ENCODE results near the gene SLC28A1.

The SLC28A1 gene

DNA sequence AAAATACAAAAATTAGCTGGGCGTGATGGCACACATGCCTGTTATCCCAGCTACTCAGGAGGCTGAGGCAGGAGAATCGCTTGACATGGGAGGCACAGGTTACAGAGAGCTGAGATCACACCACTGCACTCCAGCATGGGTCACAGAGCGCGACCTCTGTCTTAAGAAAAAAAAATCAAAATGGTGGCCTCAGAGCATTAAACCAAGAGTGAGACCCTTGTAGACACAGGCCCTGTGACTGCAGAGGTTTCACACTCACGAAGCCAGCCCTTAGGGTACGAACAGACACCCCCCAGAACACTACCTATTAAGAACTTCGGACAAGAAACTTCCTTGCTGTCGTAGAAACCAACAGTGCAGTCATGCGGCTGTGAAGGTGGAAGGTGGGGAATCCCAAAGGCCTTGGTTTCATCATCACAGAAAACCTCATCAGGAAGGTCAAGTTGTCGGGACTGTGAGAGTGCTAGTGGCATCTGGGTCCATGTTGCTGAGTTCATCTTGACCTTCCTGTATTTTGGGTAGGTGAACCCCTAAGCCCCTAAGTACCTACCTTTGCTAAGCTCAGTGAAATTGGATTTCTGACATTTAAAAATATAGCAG is 92.4 kb downstream of the SLC28A1 start:
- H3K4me3 ChIP-seq (ENCODE audit: control insufficient read depth, low read depth, low read length) = no peak overlapping the region

DNA sequence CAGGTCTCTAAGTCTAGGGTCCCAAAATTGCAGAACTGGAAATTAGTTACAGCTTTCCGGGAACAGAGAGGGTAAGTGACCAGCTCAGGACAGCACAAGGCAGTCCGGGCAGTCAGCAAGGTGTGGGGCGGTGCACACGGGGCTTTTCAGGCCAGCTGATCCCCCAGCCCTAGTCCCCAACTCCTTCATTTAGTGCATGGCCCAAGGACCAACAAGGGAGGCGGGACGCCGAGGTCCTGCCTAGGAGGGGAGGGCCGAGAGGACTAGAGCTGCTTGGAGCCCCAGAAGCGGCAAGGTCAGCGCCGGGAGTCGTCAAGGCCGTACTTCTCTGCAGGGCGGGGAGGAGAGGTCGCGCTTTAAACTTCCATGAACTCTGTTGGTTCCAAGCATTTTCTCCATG is 95.2 kb downstream of the SLC28A1 start:
- no peak overlapping the region for H3K4me3 ChIP-seq (ENCODE audit: control insufficient read depth, low read depth, low read length)
- DNase-seq (ENCODE audit: low read depth) = no peak
- TF ChIP-seq, protein P1, sequence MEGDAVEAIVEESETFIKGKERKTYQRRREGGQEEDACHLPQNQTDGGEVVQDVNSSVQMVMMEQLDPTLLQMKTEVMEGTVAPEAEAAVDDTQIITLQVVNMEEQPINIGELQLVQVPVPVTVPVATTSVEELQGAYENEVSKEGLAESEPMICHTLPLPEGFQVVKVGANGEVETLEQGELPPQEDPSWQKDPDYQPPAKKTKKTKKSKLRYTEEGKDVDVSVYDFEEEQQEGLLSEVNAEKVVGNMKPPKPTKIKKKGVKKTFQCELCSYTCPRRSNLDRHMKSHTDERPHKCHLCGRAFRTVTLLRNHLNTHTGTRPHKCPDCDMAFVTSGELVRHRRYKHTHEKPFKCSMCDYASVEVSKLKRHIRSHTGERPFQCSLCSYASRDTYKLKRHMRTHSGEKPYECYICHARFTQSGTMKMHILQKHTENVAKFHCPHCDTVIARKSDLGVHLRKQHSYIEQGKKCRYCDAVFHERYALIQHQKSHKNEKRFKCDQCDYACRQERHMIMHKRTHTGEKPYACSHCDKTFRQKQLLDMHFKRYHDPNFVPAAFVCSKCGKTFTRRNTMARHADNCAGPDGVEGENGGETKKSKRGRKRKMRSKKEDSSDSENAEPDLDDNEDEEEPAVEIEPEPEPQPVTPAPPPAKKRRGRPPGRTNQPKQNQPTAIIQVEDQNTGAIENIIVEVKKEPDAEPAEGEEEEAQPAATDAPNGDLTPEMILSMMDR (IDR thresholded peaks at IDR 0.05; ENCODE audit: control insufficient read depth, insufficient read depth, low read depth, low read length, missing control alignments) = no peak

More for the DNA sequence above, 92.4 kb downstream of the SLC28A1 start:
- no peak for DNase-seq (ENCODE audit: low read depth)
- TF ChIP-seq, protein P1 (IDR thresholded peaks at IDR 0.05; ENCODE audit: control insufficient read depth, insufficient read depth, low read depth, low read length, missing control alignments) = no peak

DNA sequence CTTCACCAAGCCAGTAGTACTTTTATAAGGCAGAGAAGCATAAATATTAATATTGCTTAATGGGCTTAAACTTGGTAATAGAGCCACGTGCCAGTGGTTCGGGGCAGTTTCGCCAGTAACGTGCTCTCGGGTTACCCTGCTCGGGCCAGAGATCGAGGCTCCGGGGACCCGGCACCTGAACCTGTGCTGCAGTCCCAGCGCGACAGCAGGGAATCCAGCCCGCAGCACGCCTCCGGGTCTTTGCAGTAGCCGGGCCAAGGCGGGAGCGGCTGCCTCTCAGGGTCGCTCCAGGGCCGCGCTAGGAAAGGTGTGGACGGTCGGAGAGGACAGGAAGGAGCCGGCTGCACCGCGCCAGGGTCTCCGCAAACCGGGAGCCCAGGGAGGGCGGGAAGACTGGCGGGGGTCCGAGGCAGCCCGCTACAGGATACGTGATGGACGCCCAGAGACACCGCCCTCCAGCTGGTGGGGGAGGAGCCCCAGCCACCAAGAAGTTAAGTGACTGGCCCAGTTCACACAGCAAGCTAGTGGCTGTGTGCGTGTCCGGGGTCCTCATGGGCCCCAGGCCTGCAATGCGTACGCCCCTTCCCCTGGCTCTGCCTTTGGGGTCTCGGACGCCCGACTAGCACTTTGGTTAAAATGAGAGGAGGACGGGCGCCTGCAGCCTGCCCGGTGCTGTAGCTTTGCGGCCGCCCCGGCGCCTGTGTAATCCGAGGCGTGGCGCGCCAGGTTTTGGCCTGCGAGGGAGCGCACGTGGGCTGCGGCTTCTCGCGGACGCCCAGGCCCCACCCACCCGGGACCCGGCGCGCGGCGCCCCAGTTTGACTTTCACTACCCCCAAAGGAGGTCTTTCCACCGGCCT is 96.0 kb downstream of the SLC28A1 start:
- peak overlapping the region; percentile 59 for H3K4me3 ChIP-seq (ENCODE audit: control insufficient read depth, low read depth, low read length)
- TF ChIP-seq, protein P1 (IDR thresholded peaks at IDR 0.05; ENCODE audit: control insufficient read depth, insufficient read depth, low read depth, low read length, missing control alignments) = no peak
- peak; percentile 48 for DNase-seq (ENCODE audit: low read depth)

DNA sequence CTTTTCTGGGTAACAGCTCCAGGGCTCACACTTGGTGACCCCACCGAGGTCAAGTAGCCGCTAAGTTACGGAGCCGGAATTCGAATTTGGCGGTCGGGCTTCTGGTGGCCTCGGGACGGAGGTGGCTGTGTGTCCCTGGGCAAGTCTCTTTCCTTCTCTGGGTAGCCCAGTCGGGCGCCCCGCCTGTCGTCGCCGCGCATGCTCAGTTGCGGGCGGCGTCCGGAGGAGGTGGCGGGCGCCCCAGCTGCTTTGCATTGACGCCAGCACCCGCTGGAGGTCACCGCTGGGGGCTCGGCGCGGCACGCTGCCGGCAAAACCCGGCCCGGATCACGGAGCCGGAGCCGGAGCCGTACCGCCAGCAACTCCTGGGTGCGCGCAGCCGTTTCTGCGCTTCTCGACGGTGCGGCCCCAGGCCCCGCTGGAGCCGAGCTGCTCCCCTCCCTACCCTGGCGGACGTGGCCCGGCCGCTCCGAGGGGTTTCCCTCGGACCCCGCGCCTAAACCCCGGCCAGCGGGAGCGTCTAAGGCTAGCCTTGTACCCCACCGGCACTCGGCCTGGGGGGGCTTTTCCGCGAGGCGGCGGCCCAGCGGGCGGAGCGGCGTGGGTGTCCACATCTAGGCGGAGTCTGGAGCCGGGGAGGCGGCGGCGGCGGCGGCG is 96.7 kb downstream of the SLC28A1 start:
- peak; percentile 77 for DNase-seq (ENCODE audit: low read depth)
- H3K4me3 ChIP-seq (ENCODE audit: control insufficient read depth, low read depth, low read length) = peak overlapping the region; percentile 59
- TF ChIP-seq, protein P1 (IDR thresholded peaks at IDR 0.05; ENCODE audit: control insufficient read depth, insufficient read depth, low read depth, low read length, missing control alignments) = no peak

DNA sequence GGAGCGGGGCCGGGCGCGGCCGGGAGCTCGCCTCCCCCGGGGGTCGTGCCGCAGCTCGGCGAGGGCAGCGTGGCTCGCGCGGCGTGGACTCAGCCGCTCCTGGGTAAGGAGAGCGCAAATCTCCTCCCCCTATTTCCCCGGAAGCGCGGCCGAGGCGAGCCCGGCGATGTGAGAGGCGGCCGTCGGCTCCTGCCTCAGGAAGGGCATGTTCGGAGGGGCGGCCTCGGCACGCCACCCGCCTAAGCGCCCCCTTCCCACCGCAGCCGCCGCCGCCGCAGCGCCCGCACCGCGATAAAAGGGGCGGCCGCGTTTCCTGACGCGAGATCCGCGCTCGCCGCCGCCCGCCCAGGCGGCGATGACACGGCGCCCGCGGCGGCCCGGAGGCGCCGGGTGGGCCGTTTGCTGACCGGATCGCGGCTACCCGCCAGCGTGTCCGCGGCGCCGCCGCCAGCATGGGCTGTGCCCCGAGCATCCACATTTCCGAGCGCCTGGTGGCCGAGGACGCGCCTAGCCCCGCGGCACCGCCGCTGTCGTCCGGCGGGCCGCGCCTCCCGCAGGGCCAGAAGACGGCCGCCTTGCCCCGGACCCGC is 97.3 kb downstream of the SLC28A1 start, which contains the start of gene PDE8A:
TSS of gene PDE8A (plus strand) at position 146 of the 590 bp plus-strand sequence. CDS start at position 453, 307 bp downstream.
- DNase-seq (ENCODE audit: low read depth) = no peak

More for the DNA sequence above, 97.3 kb downstream of the SLC28A1 start, which contains the start of gene PDE8A:
- H3K4me3 ChIP-seq (ENCODE audit: control insufficient read depth, low read depth, low read length) = peak within 1 kb of the TSS; percentile 59
- TF ChIP-seq, protein P1 (IDR thresholded peaks at IDR 0.05; ENCODE audit: control insufficient read depth, insufficient read depth, low read depth, low read length, missing control alignments) = no peak

Data from AG09309 (cell line).